GM18505 (cell line): ENCODE results near the gene SYNJ2BP.

ENCODE experiments used
- ATAC-seq: cut with Tn5 transposase; IDR thresholded peaks from one replicate; pipeline ENCODE4 v1.9.1; 2021; ENCODE audit not compliant: unreplicated experiment
- POLR2A ChIP-seq: IDR thresholded peaks from 4 replicates; pipeline ENCODE4 v1.6.1; 2011; ENCODE audit warnings: borderline replicate concordance; ENCODE audit not compliant: insufficient read depth, insufficient read length; ENCODE audit errors: extremely low read depth

Gene SYNJ2BP

GRCh38 chr14:70401643-70402042, 15.2 kb downstream of the SYNJ2BP start:
- TF ChIP-seq POLR2A: no peak

DNA sequence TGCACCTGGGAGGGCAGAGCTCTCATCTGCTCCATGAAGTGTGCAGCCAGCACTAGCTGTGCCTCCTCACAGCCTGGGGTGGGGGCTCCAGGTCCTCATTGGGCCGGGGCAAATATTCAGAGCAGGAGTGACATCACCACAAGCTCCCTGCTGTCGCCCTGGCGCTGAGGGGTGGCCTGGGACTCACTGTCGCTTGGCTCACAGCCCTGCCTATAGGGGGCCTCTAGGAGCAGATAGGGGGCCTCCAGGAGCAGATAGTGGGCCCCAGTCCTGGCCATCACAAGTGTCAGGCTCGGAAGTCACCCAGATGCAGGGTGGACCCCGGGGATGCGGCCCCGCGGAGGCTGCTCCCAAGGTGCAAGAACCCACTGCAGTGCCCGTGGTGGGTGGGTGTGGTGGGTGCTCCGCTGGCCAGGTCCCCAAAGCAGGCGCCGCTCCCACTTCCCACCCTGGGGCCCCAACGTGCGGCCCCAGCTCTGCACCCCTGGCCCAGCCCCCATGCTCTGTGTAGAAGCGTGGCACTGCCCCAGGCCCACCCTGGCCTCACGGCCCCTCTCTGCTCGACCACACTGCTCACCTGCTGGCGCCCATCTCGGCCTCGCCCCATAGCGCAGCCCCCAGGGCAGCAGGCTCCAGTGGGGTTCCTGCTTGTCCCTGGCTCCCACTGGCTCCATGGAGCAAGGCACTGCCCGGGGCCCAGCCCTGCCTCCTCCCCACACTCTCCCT, 18.0 kb downstream of the SYNJ2BP start:
- no peak for TF ChIP-seq POLR2A
- no peak for ATAC-seq

More at GRCh38 chr14:70401643-70402042, 15.2 kb downstream of the SYNJ2BP start:
- no peak for ATAC-seq

GRCh38 chr14:70398280-70398679, 18.6 kb downstream of the SYNJ2BP start:
- no peak for ATAC-seq
- no peak for TF ChIP-seq POLR2A

GRCh38 chr14:70397746-70398145, 19.1 kb downstream of the SYNJ2BP start:
- no peak for TF ChIP-seq POLR2A
- ATAC-seq: no peak

DNA sequence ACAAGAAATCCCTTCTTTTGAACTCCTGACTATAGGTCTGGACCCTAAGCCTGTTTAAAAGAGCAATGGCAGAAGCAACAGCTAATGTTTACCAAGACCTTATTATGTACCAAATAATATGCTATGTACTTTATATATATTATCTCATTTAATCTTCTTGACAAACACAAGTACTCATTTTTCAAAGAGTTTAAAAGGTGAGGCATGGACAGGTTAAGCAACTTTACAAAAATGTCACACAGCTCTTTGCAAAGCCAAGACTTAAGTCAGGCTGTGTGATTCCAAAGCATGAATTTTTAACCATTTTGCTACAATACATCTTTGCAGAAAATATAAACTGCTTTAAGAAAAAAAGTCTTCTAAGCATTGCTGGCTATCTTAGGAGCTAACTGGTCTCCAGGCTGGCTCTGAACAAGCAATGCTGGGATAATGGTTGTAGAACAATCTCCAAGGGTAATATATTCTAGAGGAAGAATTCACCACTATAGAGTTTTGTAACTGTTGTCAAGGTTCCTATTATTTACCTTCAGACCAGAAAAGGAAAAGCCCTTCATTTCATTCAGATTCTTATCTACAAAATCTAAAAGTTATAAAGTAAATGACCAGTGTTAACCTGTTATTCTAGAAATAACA, 22.1 kb downstream of the SYNJ2BP start:
- ATAC-seq: no peak
- TF ChIP-seq POLR2A: no peak

GRCh38 chr14:70392676-70393075, 24.2 kb downstream of the SYNJ2BP start:
- ATAC-seq: no peak
- TF ChIP-seq POLR2A: no peak

DNA sequence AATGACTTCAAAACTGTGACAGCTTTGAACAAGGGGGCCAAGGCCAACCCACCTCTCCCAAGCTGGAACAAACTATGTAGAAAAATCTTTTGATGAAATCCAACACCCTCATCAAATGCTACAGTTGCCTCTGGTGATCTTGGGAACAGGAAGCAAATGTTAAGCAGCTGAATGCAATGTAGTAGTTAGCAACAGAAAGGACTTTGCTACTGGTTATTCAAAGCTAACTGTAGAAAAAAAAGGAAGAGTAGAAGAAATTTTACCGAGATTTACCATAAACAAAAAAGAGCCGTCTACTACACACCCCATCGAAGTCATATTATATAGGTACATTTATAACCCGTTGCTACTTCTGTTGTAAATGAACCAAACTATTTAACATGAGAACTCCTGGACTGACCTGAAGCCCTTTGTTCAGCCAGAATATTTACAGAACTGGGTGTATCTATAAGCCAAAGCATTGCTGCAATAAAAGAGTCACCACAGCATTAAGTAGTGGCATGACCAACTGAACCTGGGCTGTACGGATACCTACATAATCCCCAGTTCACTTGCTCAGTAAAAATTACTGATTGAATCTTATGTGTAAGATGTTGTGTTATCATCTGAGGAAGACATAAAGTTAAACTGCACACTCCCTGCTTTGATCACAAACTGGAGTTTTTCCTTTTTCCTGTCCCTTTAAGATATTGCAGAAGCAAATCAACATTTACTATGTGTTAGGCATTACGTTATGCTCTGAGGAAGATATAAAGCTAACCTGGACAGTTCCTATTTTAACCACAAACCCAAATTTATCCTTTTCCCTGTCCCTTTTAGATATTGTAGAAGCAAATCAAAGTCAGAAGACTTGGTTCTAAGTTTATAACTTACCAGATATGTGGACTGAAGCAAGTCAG, 25.1 kb downstream of the SYNJ2BP start:
- no peak for TF ChIP-seq POLR2A
- ATAC-seq: no peak

- ATAC-seq: no peak
- TF ChIP-seq POLR2A: no peak
Measured at GRCh38 chr14:70382536-70382935, 34.4 kb downstream of the SYNJ2BP start.

DNA sequence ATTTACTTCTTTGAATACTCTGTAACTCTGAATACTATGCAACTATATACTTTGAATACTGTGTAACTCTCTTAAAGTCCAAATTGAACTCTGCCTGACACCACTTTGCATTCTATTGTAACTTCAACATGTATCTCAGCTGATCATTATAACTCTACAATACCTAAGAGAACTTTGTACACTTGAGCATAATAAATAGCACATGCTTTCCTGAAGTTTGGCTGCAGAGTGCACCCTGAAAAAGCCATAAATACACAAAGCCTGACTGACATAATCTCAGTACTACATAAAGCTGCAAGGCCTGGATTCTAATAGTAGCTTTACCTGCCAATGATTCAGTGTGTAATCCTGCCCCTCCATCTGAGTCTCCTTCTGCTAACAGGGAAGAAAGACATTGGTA, 36.1 kb downstream of the SYNJ2BP start:
- ATAC-seq: no peak
- no peak for TF ChIP-seq POLR2A

- no peak for TF ChIP-seq POLR2A
- ATAC-seq: no peak
Measured at GRCh38 chr14:70378696-70379095, 38.2 kb downstream of the SYNJ2BP start.
